Measurements from ENCODE around the gene EEPD1. TPM values are rescaled to one million over a fixed set of nuclear protein-coding genes. Genes with fewer than 3 reads are reported as not detected.

EEPD1 gene
- total RNA-seq, 1 donor from 2014 or later, result 7.1 TPM

GRCh38 chr7:36182854-36183604 is 30.0 kb downstream of the EEPD1 start:
- Histone ChIP-seq H3K4me3 (no peak overlapping the region), H3K4me1 (peaks cover 49% of the 10 kb centered on the region), H3K36me3 (no peaks in the 10 kb centered on the region), H3K27ac (replicated peaks) (peak overlapping the region; percentile 42), H3K27me3 (ENCODE audit: low read depth) (no peaks in the 10 kb centered on the region), H3K9me3 (replicated peaks) (no peaks in the 10 kb centered on the region)
- intact Hi-C loops (cut with micrococcal nuclease), result no loop called here
- TF ChIP-seq CTCF (IDR thresholded peaks at IDR 0.05; ENCODE audit: borderline replicate concordance), result no peak
- DNase-seq, result no peak

GRCh38 chr7:36185092-36185491 is 32.0 kb downstream of the EEPD1 start:
- Histone ChIP-seq H3K4me1 (peaks cover 68% of the 10 kb centered on the region), H3K9me3 (replicated peaks) (no peaks in the 10 kb centered on the region), H3K4me3 (no peak overlapping the region), H3K27me3 (ENCODE audit: low read depth) (no peaks in the 10 kb centered on the region), H3K36me3 (no peaks in the 10 kb centered on the region), H3K27ac (replicated peaks) (no peak overlapping the region)
- no peak for TF ChIP-seq CTCF (IDR thresholded peaks at IDR 0.05; ENCODE audit: borderline replicate concordance)
- intact Hi-C loops (cut with micrococcal nuclease), result no loop called here
- no peak for DNase-seq

GRCh38 chr7:36185756-36186155 is 32.7 kb downstream of the EEPD1 start:
- H3K36me3 ChIP-seq, result no peaks in the 10 kb centered on the region
- peaks cover 75% of the 10 kb centered on the region for H3K4me1 ChIP-seq
- no peak for DNase-seq
- no peaks in the 10 kb centered on the region for H3K9me3 ChIP-seq (replicated peaks)
- no peak overlapping the region for H3K4me3 ChIP-seq
- intact Hi-C loops (cut with micrococcal nuclease), result no loop called here
- no peak for TF ChIP-seq CTCF (IDR thresholded peaks at IDR 0.05; ENCODE audit: borderline replicate concordance)
- H3K27me3 ChIP-seq (ENCODE audit: low read depth), result no peaks in the 10 kb centered on the region
- no peak overlapping the region for H3K27ac ChIP-seq (replicated peaks)

GRCh38 chr7:36186359-36187121 is 33.5 kb downstream of the EEPD1 start:
- Histone ChIP-seq H3K9me3 (replicated peaks) (no peaks in the 10 kb centered on the region), H3K4me3 (no peak overlapping the region), H3K27ac (replicated peaks) (no peak overlapping the region), H3K4me1 (peaks cover 77% of the 10 kb centered on the region), H3K27me3 (ENCODE audit: low read depth) (no peaks in the 10 kb centered on the region), H3K36me3 (no peaks in the 10 kb centered on the region)
- no peak for TF ChIP-seq CTCF (IDR thresholded peaks at IDR 0.05; ENCODE audit: borderline replicate concordance)
- intact Hi-C loops (cut with micrococcal nuclease), result no loop called here
- no peak for DNase-seq

GRCh38 chr7:36188266-36188665 is 35.2 kb downstream of the EEPD1 start:
- no peak overlapping the region for H3K27ac ChIP-seq (replicated peaks)
- no peaks in the 10 kb centered on the region for H3K9me3 ChIP-seq (replicated peaks)
- no peak for TF ChIP-seq CTCF (IDR thresholded peaks at IDR 0.05; ENCODE audit: borderline replicate concordance)
- no peak overlapping the region for H3K4me3 ChIP-seq
- H3K36me3 ChIP-seq, result no peaks in the 10 kb centered on the region
- no peak for DNase-seq
- H3K27me3 ChIP-seq (ENCODE audit: low read depth), result no peaks in the 10 kb centered on the region
- intact Hi-C loops (cut with micrococcal nuclease), result no loop called here
- peaks cover 77% of the 10 kb centered on the region for H3K4me1 ChIP-seq
